T-helper 2 cell treated with Interferon-gamma antibody and Interleukin-4, amounts not matched to agents 5 μg/mL and 100 μg/mL, for 36 hours (primary cell): Measurements from ENCODE around the gene SLC34A2.

Source experiments
- DNase-seq: peaks from one replicate; pipeline ENCODE4 v3.0.0; 2021; ENCODE audit warnings: low spot score
- H3K27ac Mint-ChIP-seq: one replicate; pipeline ENCODE4 v1.8.0; 2021; ENCODE audit warnings: mild to moderate bottlenecking, mixed read lengths
- H3K27me3 Mint-ChIP-seq: one replicate; pipeline ENCODE4 v1.8.0; 2021; ENCODE audit warnings: low read depth, mixed read lengths
- H3K36me3 Mint-ChIP-seq: one replicate; pipeline ENCODE4 v1.8.0; 2021; ENCODE audit warnings: low read depth, mixed read lengths
- H3K4me1 Mint-ChIP-seq: one replicate; pipeline ENCODE4 v1.8.0; 2021; ENCODE audit warnings: low read depth, mixed read lengths
- H3K4me3 Mint-ChIP-seq: one replicate; pipeline ENCODE4 v1.8.0; 2022; ENCODE audit warnings: mild to moderate bottlenecking, moderate library complexity, mixed read lengths
- H3K9me3 Mint-ChIP-seq: one replicate; pipeline ENCODE4 v1.8.0; 2021; ENCODE audit warnings: mixed read lengths

Gene SLC34A2

GRCh38 chr4:25723409-25723808, 67.8 kb downstream of the SLC34A2 start:
- Mint-ChIP-seq H3K4me3 (no peak overlapping the region), H3K36me3 (no peaks in the 10 kb centered on the region), H3K27ac (no peak overlapping the region), H3K9me3 (no peaks in the 10 kb centered on the region), H3K4me1 (no peaks in the 10 kb centered on the region), H3K27me3 (no peaks in the 10 kb centered on the region)
- DNase-seq: no peak

GRCh38 chr4:25725870-25726269, 70.2 kb downstream of the SLC34A2 start:
- H3K4me3 Mint-ChIP-seq: no peak overlapping the region
- H3K36me3 Mint-ChIP-seq: no peaks in the 10 kb centered on the region
- no peak overlapping the region for H3K27ac Mint-ChIP-seq
- DNase-seq: no peak
- H3K27me3 Mint-ChIP-seq: no peaks in the 10 kb centered on the region
- H3K4me1 Mint-ChIP-seq: no peaks in the 10 kb centered on the region
- no peaks in the 10 kb centered on the region for H3K9me3 Mint-ChIP-seq

DNA sequence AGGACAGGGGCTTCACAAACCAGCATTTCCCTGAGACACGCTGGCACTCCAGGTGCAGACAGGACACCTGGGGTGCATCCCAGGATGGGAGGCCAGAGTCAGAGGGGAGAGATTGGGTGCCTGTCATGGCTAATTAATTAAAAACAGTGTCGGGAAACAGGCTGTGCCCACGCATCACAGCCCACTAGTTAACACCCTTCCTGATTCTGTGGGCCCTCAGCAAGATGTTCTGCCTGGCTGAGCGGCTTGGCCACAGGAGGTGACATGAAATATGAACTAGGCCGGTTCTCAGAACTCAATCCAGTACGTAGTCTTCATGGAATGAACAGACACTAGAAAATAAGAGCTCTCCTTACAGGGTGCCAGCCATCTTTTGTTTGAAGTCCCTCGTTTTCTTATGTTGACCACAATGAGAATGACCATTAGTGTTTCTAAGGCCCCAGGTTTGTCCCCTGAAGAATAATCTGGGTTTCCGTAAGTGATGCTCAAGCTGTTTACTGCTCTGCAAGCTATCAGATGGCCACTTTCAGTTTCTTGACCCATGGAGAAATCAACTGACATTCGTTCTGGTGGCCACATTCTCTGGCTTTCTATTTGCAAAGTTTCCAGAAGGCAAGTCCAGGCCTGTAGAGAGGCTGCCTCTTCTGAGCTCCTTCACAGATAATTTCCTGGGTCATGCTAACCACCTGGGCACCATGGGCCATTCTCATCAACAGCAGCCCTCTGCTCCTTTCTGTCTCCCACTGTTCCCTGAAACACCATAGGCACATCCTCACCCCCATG, 72.3 kb downstream of the SLC34A2 start:
- no peaks in the 10 kb centered on the region for H3K9me3 Mint-ChIP-seq
- H3K36me3 Mint-ChIP-seq: no peaks in the 10 kb centered on the region
- no peak overlapping the region for H3K27ac Mint-ChIP-seq
- H3K4me1 Mint-ChIP-seq: no peaks in the 10 kb centered on the region
- no peak overlapping the region for H3K4me3 Mint-ChIP-seq
- H3K27me3 Mint-ChIP-seq: no peaks in the 10 kb centered on the region
- no peak for DNase-seq
